Measurements from ENCODE around the gene PDCD5. TPM values are rescaled to one million over a fixed set of nuclear protein-coding genes. Genes with fewer than 3 reads are reported as not detected.

Gene PDCD5
- total and polyA plus RNA-seq, 2 of the 4 experiments (the other 2 are of a cell fraction): 30.6 to 74.1 TPM

GRCh38 chr19:32624410-32624809, 43.4 kb downstream of the PDCD5 start:
- POLR2A ChIA-PET (ENCODE audit: unreplicated experiment): no interaction called here
- no TSS peak for BruUV-seq (replicated peaks)
- intact Hi-C loops (cut with micrococcal nuclease): no loop called here

More at GRCh38 chr19:32624410-32624809, 43.4 kb downstream of the PDCD5 start:
- H3K79me1 ChIP-seq (ENCODE audit: low read depth in 1 of 2, low read length in 2 of 2): no peaks in the 10 kb centered on the region
- H4K91ac ChIP-seq (ENCODE audit: insufficient read depth, low read depth, low read length): no peak overlapping the region
- H3K4me3 ChIP-seq (ENCODE audit: insufficient read depth, low read depth, low read length): no peak overlapping the region
- no peaks in the 10 kb centered on the region for H4K20me1 ChIP-seq (ENCODE audit: insufficient read depth, low read length)
- H3K9me3 ChIP-seq (ENCODE audit: control insufficient read depth, insufficient read depth, low read length): no peaks in the 10 kb centered on the region
- H3K9me1 ChIP-seq (ENCODE audit: insufficient read depth, low read length): no peaks in the 10 kb centered on the region
- H3K4me1 ChIP-seq (ENCODE audit: control insufficient read depth, insufficient read depth, low read length): no peaks in the 10 kb centered on the region
- no peak overlapping the region for H3K4ac ChIP-seq (ENCODE audit: low read depth, low read length)
- dilution Hi-C loops (cut with HindIII; ENCODE audit: low sequenced_read_pairs, unreplicated experiment): no loop called here
- no peak overlapping the region for H3K4me2 ChIP-seq (ENCODE audit: low read depth, low read length)
- in situ Hi-C loops (cut with MboI; ENCODE audit: low sequenced_read_pairs): no loop called here
- no peak overlapping the region for H3K27ac ChIP-seq (ENCODE audit: insufficient read depth, low read length)
- H2BK20ac ChIP-seq (ENCODE audit: low read depth, low read length): no peak overlapping the region
- H3K56ac ChIP-seq (ENCODE audit: extremely low read depth, insufficient read depth, low read length): no peak overlapping the region
- ATAC-seq (ENCODE audit: low read depth) (no peak), DNase-seq (no peak)
- H2AK5ac ChIP-seq (ENCODE audit: low read depth, low read length): no peak overlapping the region
- peaks cover 48% of the 10 kb centered on the region for H3K36me3 ChIP-seq (ENCODE audit: control insufficient read depth, insufficient read depth, low read length)
- H4K8ac ChIP-seq (ENCODE audit: low read depth in 2 of 2, low read length in 2 of 2): no peak overlapping the region
- no peak overlapping the region for H3K14ac ChIP-seq (replicated peaks; ENCODE audit: low read depth, low read length)
- no peak for TF ChIP-seq MAFK (IDR thresholded peaks at IDR 0.05; ENCODE audit: low read depth, low read length)
- peak; percentile 77 for TF ChIP-seq CEBPB (IDR thresholded peaks at IDR 0.05; ENCODE audit: low read depth, low read length)
- no peak overlapping the region for H2BK15ac ChIP-seq (ENCODE audit: low read depth, low read length)
- H3K27me3 ChIP-seq (ENCODE audit: control insufficient read depth, insufficient read depth, low read length): no peaks in the 10 kb centered on the region
- no peak overlapping the region for H2AFZ ChIP-seq (replicated peaks; ENCODE audit: low read length, poor library complexity)
- CTCF ChIA-PET: no interaction called here
- H2BK120ac ChIP-seq (ENCODE audit: low read depth, low read length): no peak overlapping the region
- no peak overlapping the region for H2BK5ac ChIP-seq (ENCODE audit: low read depth, low read length, poor library complexity, severe bottlenecking)
- H3K18ac ChIP-seq (ENCODE audit: low read depth, low read length): no peak overlapping the region
- no peak overlapping the region for H2AK9ac ChIP-seq (replicated peaks; ENCODE audit: low read depth, low read length, poor library complexity)
- no peak overlapping the region for H3K9ac ChIP-seq (ENCODE audit: low read depth, low read length)
- no CpG with 5 or more reads among the region's 6 CpGs for WGBS, 2 experiments (ENCODE audit: extremely low coverage in 2 of 2, insufficient read length in 1 of 2)
- H4K5ac ChIP-seq (ENCODE audit: low read depth, low read length): no peak overlapping the region
- H3K23ac ChIP-seq (ENCODE audit: low read depth, low read length): no peak overlapping the region
